Kidney tubule cell (primary cell): ENCODE measurements around the gene BRMS1.
"Not testable (repeated sequence)": the region's sequence is repeated elsewhere in the genome, so short reads cannot be mapped to it uniquely, and the experiment has no call there.

ENCODE experiments used
- DNase-seq: peaks from one replicate; pipeline ENCODE4 v3.0.0-alpha.2; 2018; ENCODE audit warnings: low spot score

Gene BRMS1

DNA sequence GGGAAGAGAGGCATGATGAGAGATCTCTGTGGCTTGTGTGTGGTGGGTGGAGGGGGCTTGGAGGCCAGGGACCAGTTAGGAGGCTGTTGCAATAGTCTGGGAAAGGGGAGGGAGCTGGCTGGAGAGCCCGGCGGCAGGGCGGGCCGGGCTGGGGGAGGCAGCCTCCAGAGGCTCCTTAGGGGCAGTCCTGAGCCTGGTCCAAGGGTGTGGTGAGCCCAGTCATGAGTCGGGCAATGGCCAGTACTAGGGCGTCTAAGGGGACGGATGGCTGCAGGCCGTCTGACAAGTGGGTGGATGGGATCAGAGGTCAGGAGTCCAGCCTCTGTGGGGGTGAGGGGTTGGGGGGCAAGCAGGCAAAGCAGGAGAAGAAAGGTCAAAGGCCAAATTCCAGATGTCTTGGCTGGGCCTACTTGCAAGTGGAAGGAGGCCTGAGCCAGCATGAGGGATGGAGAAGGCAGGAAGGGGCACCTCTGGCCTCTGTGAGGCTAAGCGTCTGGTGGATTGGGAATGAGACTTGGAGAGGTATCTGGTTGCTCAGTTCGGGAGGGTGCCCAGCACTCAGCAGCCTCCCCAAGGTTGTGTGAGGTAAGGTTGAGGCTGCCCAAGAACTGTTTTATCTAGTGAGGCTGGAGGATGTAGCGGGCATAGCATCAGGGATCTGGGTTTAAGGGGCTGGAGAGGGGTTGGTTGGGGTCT lies 22.0 kb downstream of the BRMS1 start:
- no peak for DNase-seq

DNA sequence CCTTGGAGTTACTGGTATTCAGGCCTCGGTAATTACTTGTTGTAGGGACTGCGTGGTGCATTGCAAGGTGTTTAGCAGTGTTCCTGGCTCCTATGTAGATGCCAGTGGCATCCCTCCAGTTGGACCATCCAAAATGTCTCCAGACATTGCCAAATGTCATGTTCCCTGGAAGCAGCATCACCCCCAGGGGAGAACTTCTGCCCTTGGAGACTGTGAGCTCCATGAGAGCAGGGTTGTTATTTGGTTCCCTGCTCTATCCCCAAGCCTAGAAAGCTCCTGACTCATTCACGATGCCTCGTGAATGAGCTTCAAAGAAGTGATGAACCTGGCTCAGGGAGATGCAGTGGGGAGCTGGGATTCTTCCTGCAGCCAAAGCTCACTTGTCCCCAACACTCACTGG lies 23.3 kb downstream of the BRMS1 start:
- no peak for DNase-seq

DNA sequence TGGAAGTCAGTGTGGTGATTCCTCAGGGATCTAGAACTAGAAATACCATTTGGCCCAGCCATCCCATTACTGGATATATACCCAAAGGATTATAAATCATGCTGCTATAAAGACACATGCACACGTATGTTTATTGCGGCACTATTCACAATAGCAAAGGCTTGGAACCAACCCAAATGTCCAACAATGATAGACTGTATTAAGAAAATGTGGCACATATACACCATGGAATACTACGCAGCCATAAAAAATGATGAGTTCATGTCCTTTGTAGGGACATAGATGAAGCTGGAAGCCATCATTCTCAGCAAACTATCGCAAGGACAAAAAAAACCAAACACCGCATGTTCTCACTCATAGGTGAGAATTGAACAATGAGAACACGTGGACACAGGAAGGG lies 24.2 kb downstream of the BRMS1 start:
- DNase-seq: not testable (repeated sequence)

DNA sequence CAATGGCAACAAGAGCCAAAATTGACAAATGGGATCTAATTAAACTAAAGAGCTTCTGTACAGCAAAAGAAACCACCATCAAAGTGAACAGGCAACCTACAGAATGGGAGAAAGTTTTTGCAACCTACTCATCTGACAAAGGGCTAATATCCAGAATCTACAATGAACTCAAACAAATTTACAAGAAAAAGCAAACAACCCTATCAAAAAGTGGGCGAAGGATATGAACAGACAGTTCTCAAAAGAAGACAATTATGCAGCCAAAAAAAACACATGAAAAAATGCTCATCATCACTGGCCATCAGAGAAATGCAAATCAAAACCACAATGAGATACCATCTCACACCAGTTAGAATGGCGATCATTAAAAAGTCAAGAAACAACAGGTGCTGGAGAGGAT lies 24.6 kb downstream of the BRMS1 start:
- not testable (repeated sequence) for DNase-seq

DNA sequence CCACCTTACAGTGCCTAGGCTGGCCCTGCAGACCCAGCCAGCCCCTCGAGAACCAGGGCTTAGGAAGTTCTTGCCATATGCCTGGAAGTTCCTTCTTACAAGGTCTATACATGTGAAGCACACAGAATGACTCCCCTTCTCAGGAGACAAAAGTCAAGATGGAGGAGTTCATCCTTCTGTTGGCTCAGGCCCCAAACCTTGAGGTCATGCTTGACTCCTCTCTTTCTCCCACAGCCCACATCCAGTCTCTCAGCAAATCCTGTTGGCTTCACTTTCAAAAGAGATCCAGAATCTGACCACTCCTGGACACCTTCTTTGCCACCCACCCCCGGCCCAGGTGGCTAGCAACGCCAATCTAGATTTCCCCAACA lies 26.3 kb downstream of the BRMS1 start:
- DNase-seq: no peak

DNA sequence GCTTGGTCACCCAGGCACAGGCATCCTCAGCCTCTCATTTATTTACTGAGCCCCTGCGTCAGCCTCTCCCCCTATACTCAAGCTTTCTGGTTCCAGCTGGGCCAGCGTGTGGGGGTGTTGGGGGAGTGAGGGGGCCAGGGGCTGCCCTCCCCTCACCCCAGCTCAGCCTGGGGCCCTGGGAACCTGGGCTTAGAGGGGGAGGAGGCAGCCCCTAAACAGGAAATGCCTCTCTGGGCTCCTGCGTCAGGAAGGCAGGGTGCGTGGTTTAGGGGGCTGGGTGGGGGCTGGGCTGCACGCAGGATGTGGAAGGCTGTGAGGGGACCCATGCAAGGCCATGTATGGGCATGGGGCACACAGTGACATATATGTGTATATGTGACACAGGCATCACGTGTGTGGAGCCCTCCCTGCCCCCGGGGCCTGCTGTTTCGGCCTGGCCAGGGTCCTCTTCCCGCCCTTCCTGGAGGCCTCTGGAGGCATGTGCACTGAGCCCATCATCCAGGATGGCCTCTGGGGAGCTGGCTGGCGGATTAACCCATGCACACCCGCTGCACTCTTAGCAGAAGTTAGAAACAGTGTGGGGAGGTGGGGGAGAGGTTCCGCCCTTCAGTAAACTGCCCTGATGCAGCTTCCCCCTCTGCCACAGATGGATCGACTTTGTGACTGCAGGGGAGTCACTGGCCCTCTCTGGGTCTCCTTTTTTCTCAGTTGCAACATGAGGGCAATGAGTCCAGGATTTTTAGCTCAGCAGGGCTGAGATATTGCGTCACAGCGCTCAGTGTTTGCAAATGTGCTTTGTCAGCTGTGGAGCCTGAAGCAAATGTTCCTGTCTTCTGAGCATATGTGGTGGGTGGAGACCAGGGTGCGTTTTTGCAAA lies 26.9 kb downstream of the BRMS1 start:
- no peak for DNase-seq

DNA sequence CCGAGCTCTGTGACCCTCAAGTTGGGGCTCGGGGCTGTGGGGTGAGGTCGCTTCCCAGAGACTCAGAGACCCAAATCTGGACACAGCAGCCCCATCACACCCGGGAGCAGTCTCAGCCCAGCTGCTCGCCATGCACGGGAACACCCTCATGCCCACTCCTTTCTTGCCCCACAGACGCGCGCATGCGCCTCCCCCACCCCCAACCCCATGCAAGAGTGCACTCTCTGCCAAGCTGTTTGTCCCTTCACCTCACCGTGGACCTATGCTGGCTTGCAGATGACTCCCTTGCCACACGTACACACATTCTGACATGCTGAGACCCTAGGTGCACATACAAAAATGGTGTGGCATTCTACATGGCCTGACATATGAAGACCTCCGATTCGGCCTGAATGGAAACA lies 27.6 kb downstream of the BRMS1 start:
- no peak for DNase-seq

DNA sequence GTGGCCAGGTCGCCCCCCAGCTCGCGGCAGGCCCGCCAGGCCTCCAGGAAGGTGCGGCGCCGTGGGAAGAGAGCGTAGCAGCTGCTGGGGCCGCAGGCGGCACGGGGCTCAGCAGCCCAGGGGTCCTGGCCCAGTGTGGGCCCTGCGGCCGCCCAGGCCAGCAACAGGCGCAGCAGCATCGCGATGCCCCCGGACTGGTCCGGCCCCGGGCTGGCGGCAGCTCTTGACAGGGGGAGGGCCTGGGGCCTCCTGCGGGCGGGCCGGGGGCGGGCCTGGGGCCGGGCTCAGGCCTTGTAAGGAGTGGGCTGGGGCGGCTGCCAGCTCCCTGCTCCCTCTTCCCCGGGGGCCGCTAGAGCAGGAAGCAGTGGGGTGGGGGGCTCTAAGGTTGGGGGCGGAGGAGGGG lies 28.1 kb downstream of the BRMS1 start, which contains the start of gene CD248:
TSS of gene CD248 (minus strand) at position 196 of the 403 bp plus-strand sequence. CDS start at position 179, 17 bp downstream.
- DNase-seq: no peak

DNA sequence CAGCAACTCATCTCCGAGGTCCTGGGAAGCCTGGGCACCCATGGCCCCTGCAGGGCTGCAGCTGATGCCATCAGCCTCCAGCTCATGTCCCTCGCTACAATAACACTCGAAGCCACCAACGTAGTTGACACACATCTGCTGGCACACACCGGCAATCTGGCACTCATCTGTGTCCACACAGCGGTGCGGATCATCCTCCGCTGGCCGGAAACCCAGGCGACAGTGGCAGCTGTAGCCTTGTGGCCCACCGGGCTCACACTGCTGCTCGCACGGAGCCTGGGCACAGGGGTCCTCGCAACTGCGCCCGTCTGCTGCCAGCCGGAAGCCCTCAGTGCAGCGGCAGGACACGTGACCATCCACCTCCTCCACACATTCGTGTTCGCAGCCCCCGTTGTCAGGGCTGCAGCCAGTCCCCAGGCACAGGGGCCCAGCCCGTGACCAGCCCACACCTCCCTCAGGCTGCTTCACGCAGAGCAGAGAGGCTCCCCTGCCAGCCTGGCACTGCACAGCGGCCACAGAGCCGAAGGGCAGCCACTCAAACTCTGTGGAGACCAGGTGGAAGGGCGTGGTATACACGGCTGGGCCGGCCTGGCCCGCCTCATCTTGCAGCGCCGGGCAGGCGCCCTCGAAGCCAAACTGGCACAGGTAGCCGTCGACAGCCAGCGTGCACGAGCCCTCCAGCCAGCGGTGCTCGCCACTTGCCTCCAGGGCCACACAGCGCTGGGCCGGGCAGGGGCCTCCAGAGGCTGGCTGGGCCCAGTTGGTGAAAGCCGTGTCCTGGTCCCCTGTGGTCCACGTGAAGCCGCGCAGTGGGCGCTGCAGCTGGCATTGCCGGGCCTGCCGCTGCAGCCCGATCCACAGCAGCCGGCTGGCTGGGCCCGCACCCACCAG lies 28.7 kb downstream of the BRMS1 start:
- DNase-seq: no peak

DNA sequence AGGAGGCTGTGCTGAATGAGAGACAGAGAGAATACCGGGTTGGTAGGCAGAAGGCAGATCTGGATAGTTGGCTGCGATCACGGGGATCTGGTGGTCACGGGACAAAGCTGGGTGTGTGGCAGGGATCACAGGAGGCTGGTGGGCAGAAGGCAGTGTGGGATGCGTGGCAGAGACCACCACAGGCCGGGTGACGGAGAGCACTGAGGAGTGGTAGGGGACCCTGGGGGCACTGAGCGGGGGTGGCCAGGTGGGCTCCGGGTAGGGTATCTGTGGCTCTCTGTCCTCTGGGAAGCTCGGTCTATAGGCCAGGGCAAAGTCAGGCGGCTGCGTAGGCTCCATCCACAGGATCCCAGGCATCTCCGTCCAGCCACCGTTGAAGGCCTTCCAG lies 29.4 kb downstream of the BRMS1 start:
- DNase-seq: no peak

DNA sequence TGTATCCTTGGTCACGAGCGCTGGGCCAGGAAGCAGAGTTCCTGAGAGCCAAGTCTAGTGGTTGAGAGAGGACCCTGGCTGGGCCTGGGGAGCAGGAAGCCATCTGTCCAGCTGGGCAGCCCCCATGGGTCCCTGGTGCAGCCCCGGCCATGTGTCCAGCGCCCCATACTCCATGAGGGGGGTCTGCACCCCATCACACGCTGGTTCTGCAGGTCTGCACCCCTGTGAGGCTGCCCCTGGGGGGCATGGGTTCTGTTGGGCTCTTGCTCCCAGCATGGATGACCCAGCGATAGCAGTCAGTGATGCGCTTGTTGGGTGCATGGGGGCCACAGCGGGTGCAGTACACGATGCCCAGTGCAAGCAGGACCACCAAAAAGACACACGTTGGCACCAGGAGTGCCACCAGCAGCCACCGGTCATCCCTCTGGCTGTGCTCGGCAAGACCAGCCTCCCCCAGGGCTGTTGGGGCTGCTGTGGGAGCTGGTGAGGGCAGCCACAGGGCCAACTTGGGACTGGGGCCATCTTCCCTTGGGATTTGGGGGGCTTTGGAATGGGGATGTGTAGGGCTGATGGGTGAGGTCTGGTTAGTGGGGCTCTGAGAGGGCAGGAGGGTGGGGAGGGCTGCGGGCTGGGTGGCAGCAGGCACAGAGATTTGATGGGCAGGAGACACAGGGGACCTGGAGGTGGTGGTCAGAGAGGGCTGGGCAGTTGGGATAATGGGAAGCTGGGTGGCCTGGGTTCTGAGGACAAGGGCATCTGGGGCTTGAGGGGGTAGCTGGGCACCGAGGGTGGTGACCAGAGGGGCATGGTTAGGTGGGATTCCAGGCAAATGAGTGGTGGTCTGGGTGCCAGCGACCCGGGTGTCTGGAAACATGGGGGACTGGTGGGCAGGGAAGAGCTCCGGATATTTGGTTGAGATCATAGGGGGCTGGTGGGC lies 30.1 kb downstream of the BRMS1 start:
- DNase-seq: no peak

DNA sequence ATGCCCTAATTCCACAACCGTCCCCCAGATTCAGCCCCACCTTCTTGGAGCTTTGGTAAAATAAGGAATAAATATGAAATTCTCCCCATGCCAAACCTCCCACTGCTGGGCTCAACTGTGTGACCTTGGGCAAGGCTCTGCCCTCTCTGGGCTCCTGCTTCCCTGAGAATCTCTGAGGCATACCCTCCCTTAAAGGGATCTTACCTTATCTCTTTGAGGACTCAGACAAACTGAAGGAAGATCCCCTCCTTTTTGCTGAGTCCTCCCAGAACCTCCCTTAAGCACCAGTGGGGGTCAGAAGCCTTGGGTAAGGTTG lies 30.8 kb downstream of the BRMS1 start:
- no peak for DNase-seq

DNA sequence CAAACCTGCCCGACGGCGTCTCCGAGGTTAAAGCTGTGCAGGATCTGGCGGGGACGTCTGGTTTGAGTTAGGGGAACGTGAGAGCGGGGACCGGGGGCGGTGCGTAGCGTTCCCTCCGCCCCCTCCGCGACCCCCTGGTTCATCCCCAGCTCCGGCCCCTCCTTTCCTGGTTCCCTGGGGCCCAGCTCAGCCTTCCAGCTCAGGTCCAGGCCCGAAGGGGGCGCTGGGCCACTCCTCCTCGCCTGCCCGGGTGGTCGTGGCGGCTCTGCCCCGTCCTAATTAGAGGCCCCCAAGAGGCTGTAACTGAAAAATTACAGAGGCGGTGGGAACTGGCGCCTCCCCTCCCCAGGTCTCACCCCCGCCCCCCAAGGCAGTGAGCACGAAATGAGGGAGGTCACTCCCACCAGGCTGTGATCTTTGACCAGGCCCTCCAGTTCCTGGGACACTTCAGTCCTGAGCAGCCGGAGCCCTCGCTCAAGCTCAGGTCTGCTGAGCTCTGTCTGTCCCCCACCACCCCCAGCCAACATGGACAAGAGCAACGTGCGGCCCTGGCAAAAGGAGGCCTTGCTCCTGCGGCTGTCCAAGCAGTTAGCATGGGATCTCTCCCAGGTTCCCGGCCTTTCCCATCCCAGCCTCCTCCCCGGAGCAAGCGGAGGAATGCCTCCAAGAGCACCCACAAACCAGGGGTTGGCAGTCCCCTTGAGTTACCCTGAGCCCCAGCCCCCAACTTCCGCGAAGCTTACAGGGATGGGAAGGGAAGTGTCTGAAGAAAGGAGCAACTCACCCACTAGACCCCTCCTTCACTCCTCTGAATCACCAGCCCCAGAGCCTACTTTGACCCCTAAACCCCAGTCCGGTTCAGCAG lies 31.4 kb downstream of the BRMS1 start:
- DNase-seq: no peak

DNA sequence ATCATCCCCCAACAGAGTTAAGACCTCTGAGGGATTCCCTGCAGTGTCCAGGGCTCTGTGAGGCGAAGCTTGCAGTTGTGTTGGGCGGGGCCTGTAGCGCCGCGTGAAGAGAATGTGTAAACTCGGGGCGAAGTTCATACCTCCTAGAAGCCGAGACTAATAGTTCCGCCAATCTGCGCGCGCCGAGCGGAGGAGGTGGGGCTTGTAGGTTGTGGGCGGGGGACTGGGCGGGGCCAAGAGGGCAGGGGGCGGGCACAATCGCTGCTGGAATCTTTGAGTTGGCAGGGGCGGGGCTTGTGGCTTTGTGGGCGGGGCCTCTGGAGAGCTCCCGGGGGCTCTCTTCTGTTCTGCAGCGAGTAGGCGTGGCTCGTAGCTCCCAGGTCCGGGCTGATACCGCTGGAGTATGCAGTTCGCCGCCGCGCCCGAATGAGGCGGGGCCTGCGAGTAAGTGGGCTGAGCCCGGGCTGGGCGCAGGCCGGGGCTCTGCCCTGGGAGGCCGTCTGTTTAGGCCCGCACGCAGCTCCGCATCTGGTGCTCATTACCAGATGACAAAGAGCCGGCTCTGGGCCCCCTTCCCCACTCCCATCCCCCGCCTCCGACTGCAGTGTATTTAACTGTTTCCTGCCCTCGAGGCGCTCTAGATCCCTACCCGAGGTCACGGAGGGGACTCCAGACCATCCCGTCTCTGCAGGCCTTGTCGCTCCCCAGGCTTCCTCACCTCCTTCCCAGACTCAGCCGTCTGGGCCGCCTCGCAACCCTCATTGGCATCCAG lies 32.2 kb downstream of the BRMS1 start:
- peak; percentile 97 for DNase-seq

DNA sequence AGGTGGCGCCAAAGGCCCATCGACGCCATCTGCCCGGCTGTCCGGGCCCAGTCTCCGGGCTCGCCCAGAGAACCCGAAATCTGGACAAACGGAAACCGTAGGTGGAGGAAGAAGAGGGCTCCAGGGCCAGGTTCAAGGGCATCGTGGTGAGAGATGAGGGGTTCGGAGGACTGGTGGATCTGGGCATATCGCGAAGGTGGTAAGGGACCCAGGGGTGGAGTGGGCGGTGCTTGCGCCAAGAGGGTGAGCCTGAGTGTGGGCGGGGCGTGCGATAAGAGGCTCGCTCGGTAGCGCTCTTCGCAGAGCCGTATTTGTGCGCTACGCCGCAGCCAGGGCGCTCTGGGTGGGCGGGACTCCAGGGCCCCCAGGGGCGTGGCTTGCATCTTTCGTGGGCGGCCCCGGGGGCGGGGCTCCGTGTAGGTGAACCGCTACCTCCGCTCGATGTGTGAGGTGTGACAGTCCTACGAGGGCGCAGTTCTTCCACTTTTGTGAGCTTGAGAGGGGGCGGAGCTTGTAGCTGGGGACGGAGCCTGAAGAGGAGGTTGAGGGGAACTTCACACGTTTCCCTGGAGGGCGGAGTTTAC lies 32.8 kb downstream of the BRMS1 start:
- DNase-seq: peak; percentile 92

DNA sequence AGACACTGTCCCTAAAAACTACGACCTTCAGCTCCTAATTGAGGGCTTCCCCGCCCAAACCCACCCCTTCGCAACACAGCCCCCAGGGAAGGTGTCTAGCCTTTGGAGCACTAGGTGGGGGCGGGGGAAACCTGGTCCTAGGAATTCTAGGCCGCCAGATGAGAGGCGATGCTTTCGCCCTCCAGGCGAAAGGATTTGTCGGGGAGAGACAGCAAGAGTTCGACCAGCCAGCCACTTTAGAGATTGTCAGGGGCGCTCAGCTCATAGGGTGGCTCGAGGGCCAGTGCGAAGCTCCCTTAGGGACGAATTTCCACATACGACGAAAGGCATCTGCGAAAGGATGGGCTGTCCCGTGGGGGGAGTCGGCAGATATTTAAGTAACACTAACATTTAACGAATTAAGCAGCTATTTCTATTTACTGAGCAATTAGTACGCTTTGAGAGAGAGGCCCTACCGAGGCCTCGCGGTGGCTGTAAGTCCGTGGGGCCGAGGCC lies 33.4 kb downstream of the BRMS1 start:
- DNase-seq: no peak

DNA sequence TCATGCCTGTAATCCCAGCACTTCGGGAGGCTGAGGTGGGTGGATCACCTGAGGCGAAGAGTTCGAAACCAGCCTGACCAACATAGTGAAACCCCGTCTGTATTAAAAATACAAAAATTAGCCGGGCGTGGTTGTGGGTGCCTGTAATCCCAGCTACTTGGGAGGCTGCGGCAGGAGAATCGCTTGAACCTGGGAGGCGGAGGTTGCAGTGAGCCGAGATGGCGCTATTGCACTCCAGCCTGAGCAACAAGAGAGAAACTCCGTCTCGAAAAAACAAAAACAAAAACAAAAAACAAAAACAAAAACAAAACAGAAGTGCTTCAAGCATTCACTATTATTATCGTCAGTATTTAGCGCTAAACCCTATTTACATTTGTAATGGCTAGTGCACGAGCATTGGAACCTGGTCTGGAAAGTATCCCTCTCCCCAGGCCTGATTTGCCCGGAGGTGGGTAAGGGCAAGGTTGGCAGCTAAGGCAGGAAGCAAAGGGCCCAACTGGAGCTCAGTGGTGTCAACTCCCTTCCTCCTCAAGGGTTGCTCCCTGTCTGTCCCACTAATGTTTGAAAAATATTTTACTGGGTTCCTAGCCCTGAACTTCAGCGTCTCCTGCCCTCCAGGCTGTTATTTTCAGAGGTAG lies 34.0 kb downstream of the BRMS1 start:
- DNase-seq: not testable (repeated sequence)

DNA sequence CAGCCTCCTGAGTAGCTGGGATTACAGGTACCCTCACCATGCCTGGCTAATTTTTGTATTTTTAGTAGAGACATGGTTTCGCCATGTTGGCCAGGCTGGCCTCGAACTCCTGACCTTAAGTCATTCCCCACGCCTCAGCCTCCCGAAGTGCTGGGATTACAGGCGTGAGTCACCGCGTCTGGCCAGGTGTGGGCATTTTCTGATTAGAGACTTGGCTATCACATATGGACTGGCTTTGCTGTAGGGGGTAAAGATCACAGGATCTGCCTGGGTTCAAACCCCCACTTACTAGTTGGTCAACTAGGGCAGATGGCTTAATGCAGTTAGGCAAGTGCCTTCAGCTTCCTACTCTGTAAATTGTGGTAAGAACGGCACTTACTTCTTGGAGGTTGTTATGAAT lies 34.6 kb downstream of the BRMS1 start:
- no peak for DNase-seq

DNA sequence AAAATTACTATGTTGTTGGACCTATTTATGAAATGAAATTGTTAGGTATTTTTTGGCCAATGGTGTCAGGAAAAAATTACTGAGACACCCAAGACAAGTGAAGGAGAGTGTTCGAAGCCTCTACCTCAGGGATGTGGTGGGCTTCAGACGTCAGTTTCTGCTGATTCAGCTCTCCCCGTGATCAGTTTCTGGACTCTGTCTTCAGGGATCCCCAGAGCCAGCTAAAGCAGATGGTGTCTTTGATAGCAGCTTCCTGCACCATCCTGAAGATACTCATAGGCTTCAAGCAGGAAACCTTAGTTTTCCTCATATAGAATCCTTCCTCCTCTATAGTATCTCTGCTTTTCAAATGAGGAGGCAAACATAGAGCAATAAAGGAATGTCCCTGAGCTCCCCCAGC lies 35.4 kb downstream of the BRMS1 start:
- DNase-seq: no peak
